ENCODE data around the gene FXYD7. TPM values are rescaled to one million over a fixed set of nuclear protein-coding genes. Genes with fewer than 3 reads are reported as not detected.

Gene FXYD7
- total and polyA plus RNA-seq, 9 of the 15 experiments (the other 6 are each of a cell fraction or from before 2014, with no cell fraction given): 0.10 to 0.80 (median 0.31) TPM; not detected in 3

- TF ChIP-seq HINFP (tag; conservative IDR thresholded peaks at IDR 0.05; ENCODE audit: low read depth) (no peak), MIER1 (IDR thresholded peaks at IDR 0.05; ENCODE audit: low read depth) (0 out of 2 replicates have a peak, but pooled peaks have one; percentile 36), ZNF780A (CRISPR knock-in tag; IDR thresholded peaks at IDR 0.05) (no peak), THRAP3 (IDR thresholded peaks at IDR 0.05; ENCODE audit: borderline replicate concordance) (0 out of 2 replicates have a peak, but pooled peaks have one; percentile 78), RAD21 (CRISPR knock-in tag; conservative IDR thresholded peaks at IDR 0.05 in 1 of 2, IDR thresholded peaks at IDR 0.05 in 1 of 2) (peak; percentile 66 to 85), GTF2B (IDR thresholded peaks at IDR 0.05; ENCODE audit: extremely low read depth, insufficient read length) (no peak), TSC22D4 (tag; IDR thresholded peaks at IDR 0.05) (0 out of 2 replicates have a peak, but pooled peaks have one; percentile 59), CBX3 (IDR thresholded peaks at IDR 0.05; ENCODE audit: borderline replicate concordance in 1 of 2, low read length in 2 of 2) (peak in 1 of 2 experiments; percentile 29; a peak in 2 of 3 replicates), HNRNPUL1 (IDR thresholded peaks at IDR 0.05; ENCODE audit: low read length) (0 out of 2 replicates have a peak, but pooled peaks have one; percentile 39), E2F6 (IDR thresholded peaks at IDR 0.05; ENCODE audit: borderline replicate concordance in 1 of 2, extremely low read depth in 1 of 2, insufficient read depth in 1 of 2, insufficient read length in 1 of 2, low read depth in 1 of 2, low read length in 1 of 2, poor library complexity in 1 of 2, severe bottlenecking in 1 of 2) (no peak), TFAP4 (CRISPR knock-in tag; IDR thresholded peaks at IDR 0.05; ENCODE audit: borderline replicate concordance) (peak; percentile 85), ZBTB7A (IDR thresholded peaks at IDR 0.05; ENCODE audit: borderline replicate concordance, control insufficient read depth, low read depth, low read length) (peak; percentile 47), TEAD4 (IDR thresholded peaks at IDR 0.05; ENCODE audit: low read length) (0 out of 2 replicates have a peak, but pooled peaks have one; percentile 5), TEAD4 (CRISPR knock-in tag; IDR thresholded peaks at IDR 0.05; ENCODE audit: borderline replicate concordance) (no peak), PHB (CRISPR knock-in tag; IDR thresholded peaks at IDR 0.05) (no peak), VEZF1 (CRISPR knock-in tag; IDR thresholded peaks at IDR 0.05) (peak; percentile 86), ERF (CRISPR knock-in tag; IDR thresholded peaks at IDR 0.05) (0 out of 2 replicates have a peak, but pooled peaks have one; percentile 50), ZNF75A (CRISPR knock-in tag; IDR thresholded peaks at IDR 0.05) (no peak), CAMTA2 (CRISPR knock-in tag; conservative IDR thresholded peaks at IDR 0.05) (no peak)
Measured at GRCh38 chr19:35135389-35135909, 7.6 kb upstream of the FXYD7 start (continued).
